Measurements from ENCODE around the gene KANSL1.
"Not testable (repeated sequence)": the region's sequence is repeated elsewhere in the genome, so short reads cannot be mapped to it uniquely, and the experiment has no call there.

Gene KANSL1

DNA sequence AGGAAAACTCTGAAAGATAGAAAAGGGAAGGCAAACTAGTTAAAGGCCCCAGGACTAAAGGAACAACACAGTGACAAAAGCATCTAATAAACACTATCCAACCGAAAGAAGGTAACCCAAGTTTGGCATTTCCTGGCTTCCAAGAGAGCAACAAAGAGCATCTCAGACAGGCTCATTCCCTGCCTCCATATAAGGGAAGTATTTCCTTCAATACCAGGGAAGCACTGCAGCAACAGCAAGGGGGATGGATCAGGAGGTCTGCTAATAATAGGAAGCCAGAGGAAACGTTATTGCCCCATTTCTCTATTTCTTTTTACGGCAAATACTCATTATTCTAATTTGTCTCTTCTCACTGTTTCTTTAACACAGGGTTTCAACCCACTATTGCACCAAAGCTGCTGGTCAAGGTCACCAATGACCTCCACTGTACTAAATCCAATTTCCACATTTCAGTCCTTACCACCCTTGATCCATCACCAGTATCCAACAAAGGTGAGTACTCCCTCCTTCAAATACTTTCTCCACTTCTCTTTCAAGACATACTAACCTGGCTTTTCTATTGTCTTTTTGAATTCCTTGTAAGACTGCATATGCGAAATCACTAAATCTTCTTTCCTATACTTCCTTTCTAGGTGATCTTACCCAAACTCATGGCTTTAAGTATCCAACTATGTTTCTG is 86.1 kb downstream of the KANSL1 start:
- DNase-seq, result no peak

DNA sequence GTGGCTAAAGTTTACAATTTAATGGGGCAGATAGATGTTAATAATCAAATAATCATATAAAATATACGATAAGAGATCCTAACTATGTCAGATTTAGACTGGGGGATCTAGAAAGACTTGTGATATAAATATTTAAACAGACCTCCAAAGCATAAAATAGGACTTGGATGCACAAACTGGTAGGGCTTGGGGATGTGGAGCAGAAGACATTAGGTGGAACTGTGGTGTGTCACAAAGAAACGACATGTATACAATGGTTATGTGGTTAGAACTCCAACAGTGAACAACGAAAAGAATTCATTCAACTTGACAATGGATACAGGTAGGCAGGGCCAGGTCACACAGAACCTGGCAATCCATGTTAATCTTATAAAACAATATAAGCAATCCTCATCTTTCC is 90.4 kb downstream of the KANSL1 start:
- DNase-seq, result not testable (repeated sequence)

DNA sequence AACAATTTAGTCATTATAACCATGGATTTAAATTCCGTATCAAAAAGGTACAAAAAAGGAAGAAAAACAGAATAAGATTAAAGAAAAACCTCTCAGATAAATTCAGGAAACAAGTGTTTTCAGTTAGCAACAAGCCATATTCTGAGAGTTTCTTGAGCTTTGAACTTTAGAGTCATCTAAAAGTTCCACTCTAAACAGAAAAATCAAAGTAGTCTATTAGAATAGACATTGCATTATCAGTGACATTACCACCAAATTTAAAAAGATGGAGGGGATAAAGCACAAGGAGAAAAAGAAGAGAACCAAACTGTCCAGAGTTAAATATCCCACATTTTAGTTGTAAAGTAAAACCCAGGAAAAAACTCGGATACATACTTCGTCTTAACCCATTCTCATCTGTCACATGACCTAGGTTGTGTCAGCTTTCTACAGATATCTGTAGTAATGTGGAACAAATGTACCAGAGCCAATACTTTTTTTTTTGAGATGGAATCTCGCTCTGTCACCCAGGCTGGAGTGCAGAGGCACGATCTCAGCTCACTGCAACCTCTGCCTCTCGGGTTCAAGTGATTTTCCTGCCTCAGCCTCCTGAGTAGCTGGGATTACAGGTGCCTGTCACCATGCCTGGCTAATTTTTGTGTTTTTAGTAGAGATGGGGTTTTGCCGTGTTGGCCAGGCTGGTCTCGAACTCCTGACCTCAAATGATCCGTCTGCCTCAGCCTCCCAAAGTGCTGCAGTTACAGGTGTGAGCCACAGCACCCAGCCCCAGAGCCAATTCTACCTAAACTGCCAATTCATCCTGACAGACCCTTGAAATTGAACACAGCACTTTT is 91.2 kb downstream of the KANSL1 start:
- not testable (repeated sequence) for DNase-seq

DNA sequence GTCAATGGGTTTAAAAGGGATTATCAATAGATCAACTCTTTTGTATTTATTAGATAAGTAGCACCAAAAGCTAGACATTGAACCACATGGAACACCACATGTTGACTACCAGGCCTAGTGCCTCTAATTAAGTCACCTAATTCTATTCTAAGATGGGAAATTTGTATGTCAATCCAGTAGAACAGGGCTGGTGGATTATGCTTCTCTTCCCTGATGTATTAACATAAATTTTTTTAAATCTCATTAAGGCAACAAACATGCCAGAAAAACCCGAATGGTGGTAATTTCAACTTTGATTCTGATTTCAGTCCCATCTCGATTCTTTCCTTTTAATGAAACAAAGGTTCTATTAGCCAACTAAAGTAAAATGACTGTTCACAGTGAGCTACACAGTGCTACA is 92.6 kb downstream of the KANSL1 start:
- no peak for DNase-seq

- no peak for DNase-seq
Measured at GRCh38 chr17:46099865-46100264, 93.4 kb downstream of the KANSL1 start.

DNA sequence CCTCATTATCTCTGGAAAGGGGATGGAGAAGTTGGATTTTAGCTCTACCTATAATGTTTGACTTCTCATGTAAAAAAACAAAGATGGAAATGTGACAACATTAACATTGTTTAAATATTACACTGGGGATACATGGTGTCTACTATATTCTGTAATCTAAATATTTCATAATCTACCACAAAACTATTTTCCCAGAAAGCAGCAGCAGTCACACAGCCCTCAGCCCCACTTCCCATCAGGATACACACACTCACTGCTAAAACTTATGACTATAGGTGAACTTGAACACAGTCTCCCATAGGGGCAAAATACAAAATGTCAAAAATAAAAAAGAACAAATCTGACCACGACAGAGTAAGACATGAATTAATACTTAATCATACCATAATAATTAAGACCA is 95.7 kb downstream of the KANSL1 start:
- no peak for DNase-seq

DNA sequence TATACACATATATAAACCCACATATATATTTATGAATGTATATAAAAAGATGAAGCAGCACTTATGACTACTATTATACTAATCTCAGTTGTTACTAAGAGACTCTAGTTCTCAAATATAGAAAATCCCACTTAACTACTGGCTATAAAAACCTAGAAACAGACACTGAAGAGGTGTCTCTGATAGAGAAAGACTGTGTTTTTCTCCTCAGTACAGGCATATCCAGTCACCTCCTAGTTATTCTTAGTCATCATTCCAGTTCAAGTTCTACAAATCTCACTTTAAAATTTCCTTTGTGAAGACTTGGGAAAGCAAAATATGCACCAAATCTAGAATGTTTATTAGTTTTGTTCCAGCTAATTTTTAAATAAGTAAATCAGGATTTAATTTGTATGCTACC is 100.2 kb downstream of the KANSL1 start:
- no peak for DNase-seq

DNA sequence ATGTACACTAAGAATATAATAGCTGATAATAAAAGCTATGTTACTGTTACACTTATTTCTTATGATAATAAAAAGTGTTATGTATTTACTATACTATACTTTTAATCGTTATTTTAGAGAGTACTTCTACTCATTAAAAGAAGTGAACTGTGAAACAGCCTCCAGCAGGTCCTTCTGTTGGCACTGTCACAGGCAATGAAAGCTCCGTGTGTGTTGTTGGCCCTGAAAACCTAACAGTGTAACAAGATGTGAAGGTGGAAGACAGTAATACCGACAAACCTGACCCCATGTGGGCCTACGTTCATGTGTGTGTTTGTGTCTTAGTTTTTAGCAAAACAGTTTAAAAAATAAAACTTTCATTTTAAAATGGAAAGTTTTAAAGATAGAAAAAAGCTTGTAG is 102.4 kb downstream of the KANSL1 start:
- DNase-seq, result no peak

DNA sequence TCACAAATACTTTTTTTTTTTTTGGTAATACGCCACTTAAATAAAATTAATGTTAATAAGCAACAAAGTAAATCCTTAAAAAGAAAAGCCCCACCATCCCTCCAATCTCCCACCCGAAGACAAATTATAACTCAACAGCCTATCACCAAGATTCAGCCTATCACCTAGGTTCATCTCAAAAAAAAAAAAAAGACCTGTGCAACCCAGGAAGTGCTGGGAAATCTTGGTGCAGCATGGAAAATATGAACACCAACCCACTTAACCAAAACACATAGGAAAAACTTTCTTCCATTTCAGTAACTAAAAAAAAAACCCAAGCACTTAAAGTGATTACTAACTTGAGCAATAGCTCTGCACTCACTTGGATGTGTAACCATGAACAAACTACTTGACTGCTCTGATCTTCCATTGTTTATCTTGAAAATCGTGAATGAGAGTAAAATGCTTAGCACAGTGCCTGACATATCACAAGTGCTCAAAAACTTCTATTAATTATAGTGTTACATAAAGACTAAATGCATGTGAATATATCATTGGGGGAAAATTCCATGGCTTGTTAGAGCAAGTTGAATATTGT is 103.8 kb downstream of the KANSL1 start:
- no peak for DNase-seq

DNA sequence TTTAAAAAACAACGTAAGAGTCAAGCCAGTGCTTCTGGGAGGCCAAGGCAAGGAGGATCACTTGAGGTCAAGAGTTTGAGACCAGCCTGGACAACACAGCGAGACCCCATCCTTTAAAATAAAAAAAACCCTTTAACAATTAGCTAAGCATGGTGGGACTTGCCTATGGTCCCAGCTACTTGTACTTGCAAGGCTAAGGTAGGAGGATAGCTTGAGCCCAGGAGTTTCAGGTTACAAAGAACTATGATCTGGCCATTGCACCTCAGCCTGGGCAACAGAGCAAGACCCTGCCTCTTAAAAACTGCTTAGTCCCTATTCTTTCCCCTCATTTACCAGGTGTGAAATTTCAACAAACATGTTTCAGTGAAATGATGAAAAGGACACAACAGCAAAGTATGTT is 104.6 kb downstream of the KANSL1 start:
- DNase-seq, result no peak

DNA sequence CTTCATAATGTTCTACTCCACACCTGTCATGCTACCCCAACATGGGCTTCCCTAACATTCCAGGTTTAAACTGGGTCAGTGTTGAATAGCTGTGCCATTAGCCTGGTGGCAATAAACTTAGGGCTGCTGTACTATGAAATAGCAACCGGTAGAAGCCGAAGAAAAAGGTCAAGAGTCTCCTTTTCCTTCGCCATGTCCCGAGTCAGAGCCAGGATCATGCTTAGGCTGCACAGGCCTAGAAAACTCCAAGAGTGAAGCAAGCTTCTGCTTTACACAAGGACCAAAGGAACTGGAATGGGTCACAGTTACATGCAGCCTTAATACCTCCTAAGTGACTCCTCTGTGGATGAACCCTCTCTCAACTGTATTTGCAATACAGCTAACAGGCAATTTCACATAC is 105.4 kb downstream of the KANSL1 start:
- not testable (repeated sequence) for DNase-seq

GRCh38 chr17:46086821-46087220 is 106.4 kb downstream of the KANSL1 start:
- DNase-seq, result no peak

DNA sequence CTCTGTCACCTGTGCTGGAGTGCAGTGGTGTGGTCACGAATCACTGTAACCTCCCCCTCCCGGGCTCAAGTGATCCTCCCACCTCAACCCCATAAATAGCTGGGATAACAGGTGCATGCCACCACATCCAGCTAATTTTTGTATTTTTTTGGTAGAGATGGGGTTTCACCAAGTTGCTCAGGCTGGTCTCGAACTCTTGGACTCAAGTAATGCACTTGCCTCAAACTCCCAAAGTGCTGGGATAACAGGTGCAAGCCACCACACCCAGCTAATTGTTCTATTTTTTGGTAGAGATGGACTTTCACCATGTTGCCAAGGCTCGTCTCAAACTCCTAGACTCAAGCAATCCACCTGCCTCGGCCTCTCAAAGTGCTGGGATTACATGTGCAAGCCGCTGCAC is 107.7 kb downstream of the KANSL1 start:
- no peak for DNase-seq

GRCh38 chr17:46082257-46082656 is 111.0 kb downstream of the KANSL1 start:
- DNase-seq, result no peak

- no peak for DNase-seq
Measured at GRCh38 chr17:46081018-46081320, 112.3 kb downstream of the KANSL1 start.

GRCh38 chr17:46080118-46081017 is 112.9 kb downstream of the KANSL1 start:
- DNase-seq, result no peak

- DNase-seq, result no peak
Measured at GRCh38 chr17:46078675-46079074, 114.6 kb downstream of the KANSL1 start.

GRCh38 chr17:46074540-46074939 is 118.7 kb downstream of the KANSL1 start:
- no peak for DNase-seq

- DNase-seq, result no peak
Measured at GRCh38 chr17:46072998-46073397, 120.2 kb downstream of the KANSL1 start.

- no peak for DNase-seq
Measured at GRCh38 chr17:46071796-46072195, 121.4 kb downstream of the KANSL1 start.

DNA sequence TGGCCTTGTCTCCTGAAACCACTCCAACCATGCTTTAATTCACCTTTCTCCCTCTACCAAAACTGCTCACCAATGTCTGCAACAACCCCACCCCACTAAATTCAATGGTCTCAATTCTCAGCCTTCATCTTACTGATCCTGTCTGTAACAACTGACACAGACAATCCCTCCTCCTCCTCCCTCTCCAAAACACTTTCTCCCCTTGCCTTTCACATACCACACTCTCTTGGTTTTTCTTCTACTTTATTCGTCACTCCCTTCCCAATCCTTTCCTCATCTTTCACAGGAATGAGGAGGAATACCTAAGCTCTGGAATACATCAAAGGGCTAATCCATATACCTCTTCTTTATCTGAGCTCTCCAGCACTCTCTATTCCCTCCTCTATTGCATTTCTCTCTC is 128.8 kb downstream of the KANSL1 start:
- no peak for DNase-seq

DNA sequence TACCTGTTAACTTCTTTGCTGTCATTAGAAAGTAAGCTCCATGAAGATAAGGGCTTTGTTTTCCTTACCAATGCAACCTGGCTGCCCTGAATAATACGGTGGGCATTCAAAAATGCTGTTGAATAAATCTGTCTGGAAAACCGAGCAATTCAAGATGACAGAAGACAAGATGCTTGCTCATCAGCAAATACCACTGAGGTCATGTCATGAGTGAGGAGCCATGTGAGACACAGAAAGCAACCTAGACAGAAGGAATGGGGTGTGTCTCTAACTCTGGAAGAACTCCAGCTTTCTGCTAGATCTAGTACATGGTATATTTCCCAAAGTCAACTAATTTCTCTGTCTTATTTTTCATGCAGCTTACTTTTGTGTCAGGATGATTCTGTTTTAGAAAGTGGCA is 130.0 kb downstream of the KANSL1 start:
- DNase-seq, result no peak

- DNase-seq, result no peak
Measured at GRCh38 chr17:46061435-46061834, 131.8 kb downstream of the KANSL1 start.

Data from stimulated activated CD4-positive, alpha-beta T cell treated with anti-CD3 and anti-CD28 coated beads, Interleukin-4, amount 100 ng/mL, for 1 hour (primary cell).